Nephron (organoid): ENCODE data around the gene BCAR3.

Experiments
- H3K27ac Mint-ChIP-seq, 3 experiments: 2 replicates each; pipeline ENCODE4 v1.8.0; 2020; ENCODE audit warnings: mixed read lengths in 3 of 3, mild to moderate bottlenecking in 2 of 3, moderate library complexity in 1 of 3
- H3K27me3 Mint-ChIP-seq: 2 replicates; pipeline ENCODE4 v1.8.0; 2021; ENCODE audit warnings: low read depth, mild to moderate bottlenecking, moderate library complexity, mixed read lengths
- H3K36me3 Mint-ChIP-seq: 2 replicates; pipeline ENCODE4 v1.8.0; 2020; ENCODE audit warnings: low read depth, mixed read lengths
- H3K4me1 Mint-ChIP-seq: 2 replicates; pipeline ENCODE4 v1.8.0; 2020; ENCODE audit warnings: mixed read lengths
- H3K4me3 Mint-ChIP-seq, 3 experiments: 2 replicates each; pipeline ENCODE4 v1.8.0; 2020; ENCODE audit warnings: mild to moderate bottlenecking in 3 of 3, mixed read lengths in 3 of 3, moderate library complexity in 2 of 3
- H3K9me3 Mint-ChIP-seq: 2 replicates; pipeline ENCODE4 v1.8.0; 2020; ENCODE audit warnings: mixed read lengths
- TF ChIP-seq, protein P1 (sequence below), 3 experiments: fragments of 200-600 bp; sonication (generic); IDR thresholded peaks; one replicate each; pipeline ENCODE4 v1.5.0; 2021; ENCODE audit warnings: antibody characterized with exemption in 3 of 3; ENCODE audit not compliant: unreplicated experiment in 3 of 3

The BCAR3 gene

DNA sequence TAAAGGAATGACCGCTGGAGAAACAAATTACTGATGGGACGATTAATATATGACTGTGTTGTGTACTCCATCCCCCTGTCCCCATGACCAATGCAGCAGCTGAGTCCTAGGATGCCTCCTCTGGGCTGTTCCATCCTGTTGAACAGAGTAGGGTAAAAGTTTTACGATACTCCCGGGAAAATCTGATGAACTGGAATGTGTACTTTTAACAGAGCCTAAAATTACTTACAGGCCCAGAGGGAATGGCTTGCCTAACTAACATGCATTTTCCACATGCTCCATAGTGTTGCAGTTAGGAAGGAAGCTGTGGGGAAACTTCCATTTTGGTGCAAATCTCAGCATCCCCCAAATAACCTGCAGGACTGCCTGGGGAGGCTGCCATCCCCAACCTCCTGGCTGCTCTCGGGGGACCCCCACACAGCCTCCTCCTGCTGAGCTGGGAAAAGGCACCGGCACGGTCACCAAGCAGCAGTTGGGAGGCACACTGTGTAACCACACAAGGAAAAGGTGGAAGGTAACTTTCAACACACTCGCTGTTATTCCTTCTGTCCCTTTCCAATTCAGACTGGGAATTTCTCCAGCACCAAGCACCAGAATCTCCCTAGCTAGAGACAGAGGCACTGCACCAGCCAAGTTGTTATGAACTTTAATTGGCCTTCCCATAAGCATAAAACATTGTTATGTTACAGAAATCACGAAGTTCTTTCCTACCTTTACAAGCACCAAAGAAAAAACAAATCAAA is 97.2 kb downstream of the BCAR3 start:
- Mint-ChIP-seq H3K4me1 (peaks cover 46% of the 10 kb centered on the region), H3K27ac (peak overlapping the region; percentile 49 to 84 (median 72)), H3K4me3 (no peak overlapping the region), H3K27me3 (peaks cover 3% of the 10 kb centered on the region), H3K36me3 (peaks cover 35% of the 10 kb centered on the region), H3K9me3 (no peaks in the 10 kb centered on the region)
- TF ChIP-seq, protein P1, sequence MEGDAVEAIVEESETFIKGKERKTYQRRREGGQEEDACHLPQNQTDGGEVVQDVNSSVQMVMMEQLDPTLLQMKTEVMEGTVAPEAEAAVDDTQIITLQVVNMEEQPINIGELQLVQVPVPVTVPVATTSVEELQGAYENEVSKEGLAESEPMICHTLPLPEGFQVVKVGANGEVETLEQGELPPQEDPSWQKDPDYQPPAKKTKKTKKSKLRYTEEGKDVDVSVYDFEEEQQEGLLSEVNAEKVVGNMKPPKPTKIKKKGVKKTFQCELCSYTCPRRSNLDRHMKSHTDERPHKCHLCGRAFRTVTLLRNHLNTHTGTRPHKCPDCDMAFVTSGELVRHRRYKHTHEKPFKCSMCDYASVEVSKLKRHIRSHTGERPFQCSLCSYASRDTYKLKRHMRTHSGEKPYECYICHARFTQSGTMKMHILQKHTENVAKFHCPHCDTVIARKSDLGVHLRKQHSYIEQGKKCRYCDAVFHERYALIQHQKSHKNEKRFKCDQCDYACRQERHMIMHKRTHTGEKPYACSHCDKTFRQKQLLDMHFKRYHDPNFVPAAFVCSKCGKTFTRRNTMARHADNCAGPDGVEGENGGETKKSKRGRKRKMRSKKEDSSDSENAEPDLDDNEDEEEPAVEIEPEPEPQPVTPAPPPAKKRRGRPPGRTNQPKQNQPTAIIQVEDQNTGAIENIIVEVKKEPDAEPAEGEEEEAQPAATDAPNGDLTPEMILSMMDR (IDR thresholded peaks at IDR 0.05; ENCODE audit: unreplicated experiment in 3 of 3), result no peak

DNA sequence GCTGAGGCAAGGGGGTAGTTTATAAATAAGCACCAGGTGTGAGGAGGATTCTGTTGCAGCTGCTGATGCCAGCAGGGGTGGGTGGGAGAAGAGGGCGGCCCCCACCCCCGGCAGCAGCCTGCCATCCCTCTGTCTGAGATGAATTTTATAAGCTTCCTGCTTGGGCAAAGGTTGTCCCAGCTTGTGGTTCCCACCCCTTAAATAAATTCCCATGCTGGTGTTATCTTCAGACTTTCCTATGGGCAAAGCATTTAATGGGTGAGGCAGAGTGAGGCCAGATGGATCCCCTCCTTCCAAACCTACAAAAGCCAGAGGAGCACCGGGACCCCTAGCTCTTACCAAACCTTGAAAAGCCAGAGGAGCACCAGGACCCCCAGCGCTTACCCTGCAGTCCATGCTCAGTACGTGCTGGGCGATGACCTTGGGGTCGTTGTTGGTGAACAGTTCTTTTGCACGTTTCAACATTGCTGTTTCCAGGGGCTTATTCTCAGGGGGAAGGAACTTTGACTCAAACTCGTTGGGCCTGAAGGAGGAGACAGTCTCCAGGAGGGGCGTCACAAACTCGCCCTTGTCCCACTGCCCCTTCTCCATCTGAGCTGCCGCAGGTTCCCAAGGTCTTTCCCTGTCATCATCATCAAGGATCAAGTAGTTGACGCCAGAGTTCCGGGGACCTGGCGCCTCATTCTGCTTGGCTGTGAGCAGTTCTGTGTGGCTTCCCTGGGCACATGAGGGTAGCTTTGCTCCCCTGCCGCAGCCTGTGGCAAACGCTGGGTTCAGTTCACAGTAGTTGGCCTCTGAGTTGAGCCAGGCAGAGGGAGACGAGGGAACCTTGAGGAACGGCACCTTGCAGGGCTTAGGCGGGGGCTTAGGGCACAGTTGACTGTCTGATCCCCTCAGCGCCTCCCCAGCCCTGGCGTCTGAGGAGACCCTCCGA is 99.5 kb downstream of the BCAR3 start:
- Mint-ChIP-seq H3K4me3 (no peak overlapping the region), H3K27ac (no peak overlapping the region), H3K9me3 (no peaks in the 10 kb centered on the region), H3K27me3 (peaks cover 3% of the 10 kb centered on the region), H3K4me1 (peaks cover 48% of the 10 kb centered on the region), H3K36me3 (peaks cover 12% of the 10 kb centered on the region)
- TF ChIP-seq, protein P1 (IDR thresholded peaks at IDR 0.05; ENCODE audit: unreplicated experiment in 3 of 3), result no peak

DNA sequence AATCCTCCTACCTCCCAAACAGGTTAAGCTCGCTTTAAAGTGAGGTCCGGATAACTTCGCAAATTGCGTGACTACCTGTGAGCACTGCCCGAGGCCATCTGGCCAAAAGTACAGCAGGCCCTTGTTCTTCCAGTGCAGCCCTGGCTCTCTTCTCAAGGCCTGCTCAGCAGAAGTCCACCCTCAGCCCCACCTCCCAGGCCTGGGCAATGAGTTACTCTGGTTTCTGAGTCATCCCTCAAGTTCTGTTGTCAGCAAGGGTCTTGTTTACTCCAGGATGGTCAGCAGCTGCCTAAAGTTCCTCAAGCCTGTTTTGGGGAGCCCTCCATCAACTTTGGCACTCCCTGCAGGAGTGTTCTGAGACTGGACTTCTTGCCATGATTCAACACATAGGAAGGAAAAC is 101.7 kb downstream of the BCAR3 start:
- H3K36me3 Mint-ChIP-seq, result peaks cover 12% of the 10 kb centered on the region
- H3K4me1 Mint-ChIP-seq, result peaks cover 62% of the 10 kb centered on the region
- TF ChIP-seq, protein P1 (IDR thresholded peaks at IDR 0.05; ENCODE audit: unreplicated experiment in 3 of 3), result no peak
- H3K27ac Mint-ChIP-seq, result peak overlapping the region in 1 of 3 experiments; percentile 62
- H3K4me3 Mint-ChIP-seq, result no peak overlapping the region
- no peaks in the 10 kb centered on the region for H3K9me3 Mint-ChIP-seq
- peaks cover 3% of the 10 kb centered on the region for H3K27me3 Mint-ChIP-seq

DNA sequence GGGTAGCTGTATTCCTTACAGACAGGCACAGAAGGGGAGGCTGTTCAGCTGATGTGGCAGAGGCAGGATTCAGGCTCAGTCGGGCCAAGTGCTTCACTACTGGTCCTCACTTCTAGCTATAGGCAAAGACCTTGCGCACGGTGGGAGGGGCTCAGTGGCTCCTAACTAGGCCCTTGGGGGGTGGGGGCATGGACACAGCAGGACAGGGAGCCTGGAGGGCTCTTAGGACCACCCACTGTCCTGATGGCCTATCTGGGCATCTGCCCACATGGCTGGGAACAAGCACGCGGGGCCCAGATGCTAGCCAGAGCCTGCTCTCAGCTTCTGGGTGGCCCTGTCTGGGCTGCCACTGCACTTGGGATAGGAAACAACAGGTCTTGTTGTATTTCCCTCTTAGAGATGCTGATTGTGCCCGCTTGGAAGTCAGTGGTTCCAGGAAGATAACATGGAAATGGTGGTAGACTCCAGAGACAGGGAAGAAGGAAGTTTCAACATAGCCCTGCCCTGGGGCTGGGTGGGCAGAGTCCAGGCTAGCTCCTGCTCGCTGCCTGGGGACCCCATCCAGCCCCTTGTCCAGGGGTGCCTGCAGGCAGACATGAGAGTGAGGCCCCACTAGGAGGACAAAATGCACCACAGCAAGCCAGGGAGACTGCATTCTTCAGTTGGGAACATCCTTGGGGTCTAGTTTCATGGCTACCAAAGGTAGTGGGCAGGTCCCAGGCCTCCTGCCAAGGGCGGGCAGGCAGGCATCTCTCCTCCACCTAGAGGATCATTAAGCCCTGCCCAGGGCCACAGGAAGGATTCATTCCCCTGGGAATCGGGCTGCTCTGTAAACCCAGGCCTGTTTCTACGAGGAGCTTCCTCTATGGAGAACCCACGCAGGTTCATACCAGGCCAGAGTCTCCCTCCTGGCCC is 102.5 kb downstream of the BCAR3 start:
- no peaks in the 10 kb centered on the region for H3K9me3 Mint-ChIP-seq
- H3K27me3 Mint-ChIP-seq, result peaks cover 3% of the 10 kb centered on the region
- peaks cover 14% of the 10 kb centered on the region for H3K36me3 Mint-ChIP-seq
- TF ChIP-seq, protein P1 (IDR thresholded peaks at IDR 0.05; ENCODE audit: unreplicated experiment in 3 of 3), result no peak
- no peak overlapping the region for H3K4me3 Mint-ChIP-seq
- peaks cover 58% of the 10 kb centered on the region for H3K4me1 Mint-ChIP-seq
- peak overlapping the region in 1 of 3 experiments; percentile 62 for H3K27ac Mint-ChIP-seq

DNA sequence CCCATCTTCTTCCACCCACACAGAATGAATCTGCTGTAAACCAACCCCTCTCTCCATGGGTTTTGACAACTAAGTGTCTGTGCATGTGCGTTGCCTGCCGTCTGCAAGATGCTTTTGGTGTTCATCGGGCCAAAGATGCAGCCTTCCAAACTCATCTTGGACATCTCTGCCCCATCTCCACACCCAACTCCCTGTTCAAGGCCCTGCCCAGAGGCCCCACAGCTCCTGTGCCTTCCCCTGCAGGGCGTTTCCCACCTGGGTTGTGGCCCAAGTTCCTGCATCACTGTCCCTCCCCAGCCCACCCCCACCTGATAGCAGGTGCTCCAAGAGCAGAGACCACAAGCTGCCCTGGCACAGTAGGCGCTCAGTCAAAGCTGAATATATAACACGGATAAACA is 103.2 kb downstream of the BCAR3 start:
- Mint-ChIP-seq H3K4me3 (no peak overlapping the region), H3K36me3 (peaks cover 14% of the 10 kb centered on the region), H3K27ac (peak overlapping the region in 2 of 3 experiments; percentile 33 to 64), H3K27me3 (peaks cover 3% of the 10 kb centered on the region), H3K9me3 (no peaks in the 10 kb centered on the region), H3K4me1 (peaks cover 58% of the 10 kb centered on the region)
- TF ChIP-seq, protein P1 (IDR thresholded peaks at IDR 0.05; ENCODE audit: unreplicated experiment in 3 of 3), result no peak
